ENCODE data around the gene GNG2. TPM values are rescaled to one million over a fixed set of nuclear protein-coding genes. Genes with fewer than 3 reads are reported as not detected.

GNG2 gene
- total RNA-seq, 1 experiment from 2014 or later = 9.3 TPM

GRCh38 chr14:51844081-51844881 is 16.1 kb upstream of the GNG2 start:
- no peaks in the 10 kb centered on the region for H3K4me1 ChIP-seq (ENCODE audit: insufficient read depth, low read length)
- CTCF ChIA-PET = no interaction called here
- intact Hi-C loops (cut with micrococcal nuclease) = no loop called here
- no peak overlapping the region for H3K9ac ChIP-seq (ENCODE audit: low read length)
- H3K4me2 ChIP-seq (ENCODE audit: low read length) = no peak overlapping the region
- no peaks in the 10 kb centered on the region for H3F3A ChIP-seq (ENCODE audit: low read length, unreplicated experiment)
- H3K27ac ChIP-seq (ENCODE audit: low read length) = no peak overlapping the region
- no peaks in the 10 kb centered on the region for H3K79me2 ChIP-seq (ENCODE audit: low read length)
- BruUV-seq (replicated peaks) = no TSS peak
- TF ChIP-seq EZH2 (IDR thresholded peaks at IDR 0.05; ENCODE audit: low read length, unreplicated experiment) (no peak), EZH2phosphoT487 (IDR thresholded peaks at IDR 0.05; ENCODE audit: borderline replicate concordance, low read length) (no peak), CTCF (conservative IDR thresholded peaks at IDR 0.05; ENCODE audit: low read depth, low read length) (no peak)
- no peaks in the 10 kb centered on the region for H3K27me3 ChIP-seq (ENCODE audit: low read length)
- no peak overlapping the region for H3K4me3 ChIP-seq (ENCODE audit: low read length)
- ATAC-seq (no peak), DNase-seq (no peak)
- no peaks in the 10 kb centered on the region for H4K20me1 ChIP-seq (ENCODE audit: low read length)
- no peak overlapping the region for H2AFZ ChIP-seq (ENCODE audit: low read length)
- no peaks in the 10 kb centered on the region for H3K9me3 ChIP-seq (ENCODE audit: low read length)
- no peaks in the 10 kb centered on the region for H3K9me2 ChIP-seq (replicated peaks; ENCODE audit: low read length)
- H3K36me3 ChIP-seq (ENCODE audit: low read depth, low read length) = no peaks in the 10 kb centered on the region
- POLR2A ChIA-PET (ENCODE audit: unreplicated experiment) = no interaction called here

- Histone ChIP-seq H3K27me3 (ENCODE audit: low read length) (no peaks in the 10 kb centered on the region), H3K79me2 (ENCODE audit: low read length) (no peaks in the 10 kb centered on the region), H4K20me1 (ENCODE audit: low read length) (no peaks in the 10 kb centered on the region), H3K9ac (ENCODE audit: low read length) (no peak overlapping the region), H3K4me1 (ENCODE audit: insufficient read depth, low read length) (no peaks in the 10 kb centered on the region), H3K9me3 (ENCODE audit: low read length) (no peaks in the 10 kb centered on the region), H2AFZ (ENCODE audit: low read length) (no peak overlapping the region), H3K4me2 (ENCODE audit: low read length) (no peak overlapping the region), H3K27ac (ENCODE audit: low read length) (no peak overlapping the region), H3K4me3 (ENCODE audit: low read length) (no peak overlapping the region), H3K36me3 (ENCODE audit: low read depth, low read length) (no peaks in the 10 kb centered on the region), H3K9me2 (replicated peaks; ENCODE audit: low read length) (no peaks in the 10 kb centered on the region), H3F3A (ENCODE audit: low read length, unreplicated experiment) (no peaks in the 10 kb centered on the region)
- no peak for DNase-seq
- ChIA-PET POLR2A (ENCODE audit: unreplicated experiment) (no interaction called here), CTCF (no interaction called here)
- BruUV-seq (replicated peaks) = no TSS peak
- intact Hi-C loops (cut with micrococcal nuclease) = no loop called here
- no peak for TF ChIP-seq EZH2phosphoT487 (IDR thresholded peaks at IDR 0.05; ENCODE audit: borderline replicate concordance, low read length)
- no peak for TF ChIP-seq EZH2 (IDR thresholded peaks at IDR 0.05; ENCODE audit: low read length, unreplicated experiment)
- TF ChIP-seq CTCF (conservative IDR thresholded peaks at IDR 0.05; ENCODE audit: low read depth, low read length) = no peak
- ATAC-seq = no peak
These were observed 14.6 kb upstream of the GNG2 start for GRCh38 chr14:51845811-51846210.
